HTR-8/SVneo (cell line): Measurements from ENCODE around the gene FOXC1.

Experiments used
- DNase-seq: peaks from one replicate; pipeline ENCODE4 v3.0.0; 2011; ENCODE audit warnings: low spot score, mixed read lengths; ENCODE audit not compliant: insufficient read length
- FAIRE-seq: peaks from 2 replicates; lab custom pipeline; 2011; peaks lifted over from hg19 to GRCh38; lab: Jason Lieb, UNC

Gene FOXC1

GRCh38 chr6:1581120-1581991 is 28.4 kb upstream of the FOXC1 start:
- no peak for DNase-seq
- no peak for FAIRE-seq

GRCh38 chr6:1584146-1584545 is 25.6 kb upstream of the FOXC1 start:
- no peak for FAIRE-seq
- DNase-seq: no peak

GRCh38 chr6:1584996-1585668 is 24.6 kb upstream of the FOXC1 start:
- no peak for DNase-seq
- no peak for FAIRE-seq

GRCh38 chr6:1585669-1586049 is 24.1 kb upstream of the FOXC1 start:
- DNase-seq (no peak), FAIRE-seq (no peak)

- DNase-seq (no peak), FAIRE-seq (no peak)
These were observed 23.5 kb upstream of the FOXC1 start for GRCh38 chr6:1586256-1586655.

GRCh38 chr6:1586861-1587450 is 22.8 kb upstream of the FOXC1 start:
- FAIRE-seq: peak; percentile 71
- DNase-seq: no peak

- FAIRE-seq: no peak
- no peak for DNase-seq
These were observed 22.2 kb upstream of the FOXC1 start for GRCh38 chr6:1587546-1587945.

- FAIRE-seq: no peak
- DNase-seq: no peak
These were observed 21.7 kb upstream of the FOXC1 start for GRCh38 chr6:1587977-1588376.

GRCh38 chr6:1589208-1589607 is 20.5 kb upstream of the FOXC1 start:
- FAIRE-seq (no peak), DNase-seq (no peak)

- no peak for DNase-seq
- no peak for FAIRE-seq
These were observed 19.1 kb upstream of the FOXC1 start for GRCh38 chr6:1590580-1590979.

- DNase-seq: no peak
- no peak for FAIRE-seq
These were observed 18.5 kb upstream of the FOXC1 start for GRCh38 chr6:1591243-1591642.

- FAIRE-seq (no peak), DNase-seq (no peak)
These were observed 17.8 kb upstream of the FOXC1 start for GRCh38 chr6:1591926-1592325.

- DNase-seq: no peak
- no peak for FAIRE-seq
These were observed 16.9 kb upstream of the FOXC1 start for GRCh38 chr6:1592852-1593251.

GRCh38 chr6:1593286-1593957 is 16.3 kb upstream of the FOXC1 start:
- FAIRE-seq: no peak
- DNase-seq: no peak

GRCh38 chr6:1593958-1594314 is 15.8 kb upstream of the FOXC1 start:
- no peak for DNase-seq
- FAIRE-seq: no peak

- no peak for FAIRE-seq
- DNase-seq: no peak
These were observed 15.1 kb upstream of the FOXC1 start for GRCh38 chr6:1594445-1595200.

- DNase-seq (no peak), FAIRE-seq (no peak)
These were observed 14.2 kb upstream of the FOXC1 start for GRCh38 chr6:1595271-1596087.

GRCh38 chr6:1596088-1596852 is 13.4 kb upstream of the FOXC1 start:
- peak; percentile 80 for DNase-seq

More at GRCh38 chr6:1596088-1596852, 13.4 kb upstream of the FOXC1 start:
- peak; percentile 74 for FAIRE-seq
